ENCODE data around the gene MRPS5. TPM values are rescaled to one million over a fixed set of nuclear protein-coding genes. Genes with fewer than 3 reads are reported as not detected.

MRPS5 gene
- total RNA-seq, 1 experiment from 2014 or later: 107 TPM

GRCh38 chr2:95109260-95109659 lies 12.3 kb downstream of the MRPS5 start:
- no peak for TF ChIP-seq EZH2 (IDR thresholded peaks at IDR 0.05; ENCODE audit: low read length, unreplicated experiment)
- TF ChIP-seq CTCF (conservative IDR thresholded peaks at IDR 0.05; ENCODE audit: low read depth, low read length): no peak
- no peak for TF ChIP-seq EZH2phosphoT487 (IDR thresholded peaks at IDR 0.05; ENCODE audit: borderline replicate concordance, low read length)
- CTCF ChIA-PET: no interaction called here
- Histone ChIP-seq H3F3A (ENCODE audit: low read length, unreplicated experiment) (no peaks in the 10 kb centered on the region), H3K27me3 (ENCODE audit: low read length) (no peaks in the 10 kb centered on the region), H3K9ac (ENCODE audit: low read length) (no peak overlapping the region), H3K4me2 (ENCODE audit: low read length) (no peak overlapping the region), H3K4me3 (ENCODE audit: low read length) (no peak overlapping the region), H3K9me3 (ENCODE audit: low read length) (no peaks in the 10 kb centered on the region), H3K36me3 (ENCODE audit: low read depth, low read length) (peaks cover 68% of the 10 kb centered on the region), H3K79me2 (ENCODE audit: low read length) (no peaks in the 10 kb centered on the region), H3K4me1 (ENCODE audit: insufficient read depth, low read length) (no peaks in the 10 kb centered on the region), H3K9me2 (replicated peaks; ENCODE audit: low read length) (no peaks in the 10 kb centered on the region), H3K27ac (ENCODE audit: low read length) (no peak overlapping the region), H2AFZ (ENCODE audit: low read length) (no peak overlapping the region), H4K20me1 (ENCODE audit: low read length) (no peaks in the 10 kb centered on the region)
- ATAC-seq (no peak), DNase-seq (no peak)
- POLR2A ChIA-PET (ENCODE audit: unreplicated experiment): no interaction called here
- intact Hi-C loops (cut with micrococcal nuclease): no loop called here
- no TSS peak for BruUV-seq (replicated peaks)

- BruUV-seq (replicated peaks): no TSS peak
- CTCF ChIA-PET: no interaction called here
- H3K4me1 ChIP-seq (ENCODE audit: insufficient read depth, low read length): no peaks in the 10 kb centered on the region
- H4K20me1 ChIP-seq (ENCODE audit: low read length): no peaks in the 10 kb centered on the region; the same call in 1 of the 2 replicates
- H3K27me3 ChIP-seq (ENCODE audit: low read length): no peaks in the 10 kb centered on the region
- TF ChIP-seq EZH2 (IDR thresholded peaks at IDR 0.05; ENCODE audit: low read length, unreplicated experiment) (no peak), CTCF (conservative IDR thresholded peaks at IDR 0.05; ENCODE audit: low read depth, low read length) (no peak), EZH2phosphoT487 (IDR thresholded peaks at IDR 0.05; ENCODE audit: borderline replicate concordance, low read length) (no peak)
- H3K9me3 ChIP-seq (ENCODE audit: low read length): no peaks in the 10 kb centered on the region
- H3K4me2 ChIP-seq (ENCODE audit: low read length): no peak overlapping the region
- H3F3A ChIP-seq (ENCODE audit: low read length, unreplicated experiment): no peaks in the 10 kb centered on the region
- H3K9me2 ChIP-seq (replicated peaks; ENCODE audit: low read length): no peaks in the 10 kb centered on the region
- DNase-seq (no peak), ATAC-seq (no peak)
- intact Hi-C loops (cut with micrococcal nuclease): no loop called here
- H2AFZ ChIP-seq (ENCODE audit: low read length): no peak overlapping the region
- H3K27ac ChIP-seq (ENCODE audit: low read length): no peak overlapping the region
- peaks cover 79% of the 10 kb centered on the region for H3K36me3 ChIP-seq (ENCODE audit: low read depth, low read length)
- POLR2A ChIA-PET (ENCODE audit: unreplicated experiment): no interaction called here
- H3K9ac ChIP-seq (ENCODE audit: low read length): no peak overlapping the region
- no peaks in the 10 kb centered on the region for H3K79me2 ChIP-seq (ENCODE audit: low read length)
- no peak overlapping the region for H3K4me3 ChIP-seq (ENCODE audit: low read length)
Observed at GRCh38 chr2:95106081-95106480, 15.5 kb downstream of the MRPS5 start.

- no peak for DNase-seq
- no peak overlapping the region for H2AFZ ChIP-seq (ENCODE audit: low read length)
- no peaks in the 10 kb centered on the region for H3F3A ChIP-seq (ENCODE audit: low read length, unreplicated experiment)
- no TSS peak for BruUV-seq (replicated peaks)
- TF ChIP-seq CTCF (conservative IDR thresholded peaks at IDR 0.05; ENCODE audit: low read depth, low read length) (no peak), EZH2 (IDR thresholded peaks at IDR 0.05; ENCODE audit: low read length, unreplicated experiment) (no peak), EZH2phosphoT487 (IDR thresholded peaks at IDR 0.05; ENCODE audit: borderline replicate concordance, low read length) (no peak)
- H3K4me1 ChIP-seq (ENCODE audit: insufficient read depth, low read length): no peaks in the 10 kb centered on the region
- H3K4me2 ChIP-seq (ENCODE audit: low read length): no peak overlapping the region
- ATAC-seq: no peak
- H3K9me2 ChIP-seq (replicated peaks; ENCODE audit: low read length): no peaks in the 10 kb centered on the region
- H4K20me1 ChIP-seq (ENCODE audit: low read length): no peaks in the 10 kb centered on the region; the same call in 1 of the 2 replicates
- H3K36me3 ChIP-seq (ENCODE audit: low read depth, low read length): peaks cover 78% of the 10 kb centered on the region
- intact Hi-C loops (cut with micrococcal nuclease): no loop called here
- CTCF ChIA-PET: no interaction called here
- H3K27ac ChIP-seq (ENCODE audit: low read length): no peak overlapping the region
- no peak overlapping the region for H3K9ac ChIP-seq (ENCODE audit: low read length)
- no peaks in the 10 kb centered on the region for H3K9me3 ChIP-seq (ENCODE audit: low read length)
- H3K79me2 ChIP-seq (ENCODE audit: low read length): peaks cover 6% of the 10 kb centered on the region
- no peak overlapping the region for H3K4me3 ChIP-seq (ENCODE audit: low read length)
- POLR2A ChIA-PET (ENCODE audit: unreplicated experiment): no interaction called here
- H3K27me3 ChIP-seq (ENCODE audit: low read length): no peaks in the 10 kb centered on the region
Observed at GRCh38 chr2:95104606-95105005, 17.0 kb downstream of the MRPS5 start.
